ENCODE results near the gene KCNQ5.

Gene KCNQ5

GRCh38 chr6:72810571-72811280 is 188.9 kb downstream of the KCNQ5 start:
- DNase-seq: peak; percentile 14

GRCh38 chr6:72811971-72812421 is 190.1 kb downstream of the KCNQ5 start:
- DNase-seq: peak; percentile 63

GRCh38 chr6:72813807-72814596 is 192.1 kb downstream of the KCNQ5 start:
- DNase-seq: no peak

- DNase-seq: no peak
These were observed 194.2 kb downstream of the KCNQ5 start for GRCh38 chr6:72816022-72816421.

GRCh38 chr6:72817208-72817607 is 195.3 kb downstream of the KCNQ5 start:
- DNase-seq: no peak

- DNase-seq: no peak
These were observed 197.7 kb downstream of the KCNQ5 start for GRCh38 chr6:72819609-72820008.

- DNase-seq: no peak
These were observed 198.3 kb downstream of the KCNQ5 start for GRCh38 chr6:72820153-72820552.

GRCh38 chr6:72820906-72821305 is 199.0 kb downstream of the KCNQ5 start:
- DNase-seq: no peak

- no peak for DNase-seq
These were observed 200.2 kb downstream of the KCNQ5 start for GRCh38 chr6:72822023-72822422.

GRCh38 chr6:72822691-72823090 is 200.8 kb downstream of the KCNQ5 start:
- no peak for DNase-seq

- DNase-seq: peak; percentile 23
These were observed 203.0 kb downstream of the KCNQ5 start for GRCh38 chr6:72824833-72825232.

GRCh38 chr6:72825315-72825911 is 203.5 kb downstream of the KCNQ5 start:
- DNase-seq: peak; percentile 75

- DNase-seq: peak; percentile 90
These were observed 204.2 kb downstream of the KCNQ5 start for GRCh38 chr6:72826037-72826436.

- DNase-seq: peak; percentile 82
These were observed 205.0 kb downstream of the KCNQ5 start for GRCh38 chr6:72826744-72827438.

GRCh38 chr6:72828904-72829303 is 207.0 kb downstream of the KCNQ5 start:
- no peak for DNase-seq

GRCh38 chr6:72832271-72832670 is 210.4 kb downstream of the KCNQ5 start:
- DNase-seq: no peak

- DNase-seq: no peak
These were observed 213.9 kb downstream of the KCNQ5 start for GRCh38 chr6:72835749-72836148.

- no peak for DNase-seq
These were observed 215.1 kb downstream of the KCNQ5 start for GRCh38 chr6:72836971-72837370.

GRCh38 chr6:72841195-72841594 is 219.3 kb downstream of the KCNQ5 start:
- DNase-seq: no peak

GRCh38 chr6:72842140-72842539 is 220.3 kb downstream of the KCNQ5 start:
- no peak for DNase-seq

- no peak for DNase-seq
These were observed 222.8 kb downstream of the KCNQ5 start for GRCh38 chr6:72844614-72845013.

- DNase-seq: no peak
These were observed 227.5 kb downstream of the KCNQ5 start for GRCh38 chr6:72849346-72849745.

- DNase-seq: no peak
These were observed 228.2 kb downstream of the KCNQ5 start for GRCh38 chr6:72850040-72850439.
